Large intestine (tissue), 3 donors: ENCODE data around the gene MOV10L1. TPM values are rescaled to one million over a fixed set of nuclear protein-coding genes. Genes with fewer than 3 reads are reported as not detected.

Experiments used
- DNase-seq, 2 donors: peaks; one replicate each; pipeline versions ENCODE4 v3.0.0 to v3.0.0-alpha.2; 2013
- H3K27ac ChIP-seq: one replicate; pipeline ENCODE4 v1.5.1; 2013; ENCODE audit warnings: low read length
- H3K27me3 ChIP-seq: 2 replicates; pipeline ENCODE4 v1.6.1; 2013; ENCODE audit warnings: low read length; ENCODE audit not compliant: control insufficient read depth, insufficient read depth
- H3K36me3 ChIP-seq: 2 replicates; pipeline ENCODE4 v1.6.1; 2013; ENCODE audit warnings: low read length; ENCODE audit not compliant: control insufficient read depth, insufficient read depth
- H3K4me1 ChIP-seq: one replicate; pipeline ENCODE4 v1.6.1; 2013; ENCODE audit warnings: low read length; ENCODE audit not compliant: control insufficient read depth, insufficient read depth
- H3K4me3 ChIP-seq: one replicate; pipeline ENCODE4 v1.5.1; 2013; ENCODE audit warnings: low read length
- H3K9me3 ChIP-seq: one replicate; pipeline ENCODE4 v1.6.1; 2013; ENCODE audit warnings: mild to moderate bottlenecking, low read depth, low read length, moderate library complexity; ENCODE audit not compliant: control insufficient read depth
- WGBS: methylation state at CpG from one replicate; pipeline ENCODE4 v1.1.5; 2013; ENCODE audit warnings: low lambda C conversion rate; ENCODE audit not compliant: insufficient coverage; 5-methylcytosine and 5-hydroxymethylcytosine counted together
- polyA plus RNA-seq: library from polyadenylated mRNA; unstranded; fragments of 120-200 nt; gene quantifications from one replicate; pipeline ENCODE4 v1.2.1, GENCODE V29; 2013

The MOV10L1 gene
- polyA plus RNA-seq, 1 donor, result 2.3 TPM

GRCh38 chr22:50208939-50209892, 119.4 kb downstream of the MOV10L1 start:
- DNase-seq, result no peak
- no peak overlapping the region for H3K4me3 ChIP-seq
- no peaks in the 10 kb centered on the region for H3K4me1 ChIP-seq
- no peaks in the 10 kb centered on the region for H3K27me3 ChIP-seq
- no peak overlapping the region for H3K27ac ChIP-seq
- H3K9me3 ChIP-seq, result peaks cover 2% of the 10 kb centered on the region
- no CpG with 5 or more reads among the region's 31 CpGs for WGBS
- peaks cover 67% of the 10 kb centered on the region for H3K36me3 ChIP-seq

- H3K27me3 ChIP-seq, result no peaks in the 10 kb centered on the region
- WGBS, result 30% methylated on average over 2 of the region's 20 CpGs
- H3K4me1 ChIP-seq, result no peaks in the 10 kb centered on the region
- peaks cover 71% of the 10 kb centered on the region for H3K36me3 ChIP-seq
- H3K9me3 ChIP-seq, result peaks cover 2% of the 10 kb centered on the region
- no peak overlapping the region for H3K4me3 ChIP-seq
- no peak overlapping the region for H3K27ac ChIP-seq
- DNase-seq, result no peak
Measured at GRCh38 chr22:50209893-50210292, 120.1 kb downstream of the MOV10L1 start.

- peaks cover 76% of the 10 kb centered on the region for H3K36me3 ChIP-seq
- no CpG with 5 or more reads among the region's 32 CpGs for WGBS
- H3K4me1 ChIP-seq, result no peaks in the 10 kb centered on the region
- no peak overlapping the region for H3K27ac ChIP-seq
- peaks cover 2% of the 10 kb centered on the region for H3K9me3 ChIP-seq
- no peak for DNase-seq
- no peaks in the 10 kb centered on the region for H3K27me3 ChIP-seq
- no peak overlapping the region for H3K4me3 ChIP-seq
Measured at GRCh38 chr22:50210378-50211139, 120.8 kb downstream of the MOV10L1 start.

- no CpG with 5 or more reads among the region's 14 CpGs for WGBS
- H3K4me3 ChIP-seq, result no peak overlapping the region
- H3K9me3 ChIP-seq, result peaks cover 2% of the 10 kb centered on the region
- H3K36me3 ChIP-seq, result peaks cover 78% of the 10 kb centered on the region
- no peak overlapping the region for H3K27ac ChIP-seq
- H3K27me3 ChIP-seq, result no peaks in the 10 kb centered on the region
- H3K4me1 ChIP-seq, result no peaks in the 10 kb centered on the region
- DNase-seq, result no peak
Measured at GRCh38 chr22:50211147-50211546, 121.3 kb downstream of the MOV10L1 start.

Other genes starting within 250 kb of the MOV10L1 start
- gene ZBED4, start 236.2 kb upstream of the MOV10L1 start, polyA plus RNA-seq, result 13.3 TPM
- gene ALG12, start 171.6 kb upstream of the MOV10L1 start, polyA plus RNA-seq, result 27.8 TPM
- gene CRELD2, start 171.4 kb upstream of the MOV10L1 start, polyA plus RNA-seq, result 28.9 TPM
- 41.5 TPM for gene PIM3, start 129.2 kb upstream of the MOV10L1 start, polyA plus RNA-seq
- 0.31 TPM for gene IL17REL, start 77.2 kb upstream of the MOV10L1 start, polyA plus RNA-seq
- not detected for gene TTLL8, start 31.7 kb upstream of the MOV10L1 start, polyA plus RNA-seq
- gene MLC1, start 4.6 kb upstream of the MOV10L1 start, polyA plus RNA-seq, result 0.57 TPM
- 0.55 TPM for gene PANX2, start 80.7 kb downstream of the MOV10L1 start, polyA plus RNA-seq
- gene TRABD, start 95.9 kb downstream of the MOV10L1 start, polyA plus RNA-seq, result 41.3 TPM
- gene SELENOO, start 111.0 kb downstream of the MOV10L1 start, polyA plus RNA-seq, result 44.4 TPM
- gene TUBGCP6, start 155.0 kb downstream of the MOV10L1 start, polyA plus RNA-seq, result 38.5 TPM
- gene HDAC10, start 161.3 kb downstream of the MOV10L1 start, polyA plus RNA-seq, result 55.5 TPM
- 7.6 TPM for gene MAPK12, start 171.7 kb downstream of the MOV10L1 start, polyA plus RNA-seq
- 5.1 TPM for gene MAPK11, start 180.4 kb downstream of the MOV10L1 start, polyA plus RNA-seq
- 65.0 TPM for gene PLXNB2, start 217.6 kb downstream of the MOV10L1 start, polyA plus RNA-seq
- gene DENND6B, start 237.0 kb downstream of the MOV10L1 start, polyA plus RNA-seq, result 7.1 TPM